GM12874 (cell line): ENCODE results near the gene C11orf58.

Experiments used
- TF ChIP-seq, protein P1 (sequence below): IDR thresholded peaks from 2 replicates; pipeline ENCODE4 v1.5.1; 2011; ENCODE audit warnings: low read depth, mild to moderate bottlenecking, control low read depth, low read length, moderate library complexity; ENCODE audit not compliant: insufficient read depth

Gene C11orf58

DNA sequence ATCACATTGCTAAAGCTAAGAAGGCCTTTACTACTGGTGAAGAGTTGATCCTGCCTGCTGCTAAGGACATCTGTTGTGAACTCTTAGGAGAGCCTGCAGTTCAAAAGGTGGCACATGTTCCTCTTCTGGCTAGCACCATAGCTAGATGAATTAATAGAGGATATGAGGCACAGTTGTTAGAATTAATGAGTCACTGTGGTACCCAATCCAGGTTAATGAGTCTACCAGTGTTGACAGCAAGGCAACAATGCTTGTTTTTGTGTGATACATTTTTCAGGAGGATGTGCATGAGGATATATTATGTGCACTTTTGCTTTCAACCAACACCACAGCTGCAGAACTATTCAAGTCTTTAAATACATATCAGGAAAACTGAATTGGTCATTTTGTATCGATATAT, 12.0 kb downstream of the C11orf58 start:
- TF ChIP-seq, protein P1, sequence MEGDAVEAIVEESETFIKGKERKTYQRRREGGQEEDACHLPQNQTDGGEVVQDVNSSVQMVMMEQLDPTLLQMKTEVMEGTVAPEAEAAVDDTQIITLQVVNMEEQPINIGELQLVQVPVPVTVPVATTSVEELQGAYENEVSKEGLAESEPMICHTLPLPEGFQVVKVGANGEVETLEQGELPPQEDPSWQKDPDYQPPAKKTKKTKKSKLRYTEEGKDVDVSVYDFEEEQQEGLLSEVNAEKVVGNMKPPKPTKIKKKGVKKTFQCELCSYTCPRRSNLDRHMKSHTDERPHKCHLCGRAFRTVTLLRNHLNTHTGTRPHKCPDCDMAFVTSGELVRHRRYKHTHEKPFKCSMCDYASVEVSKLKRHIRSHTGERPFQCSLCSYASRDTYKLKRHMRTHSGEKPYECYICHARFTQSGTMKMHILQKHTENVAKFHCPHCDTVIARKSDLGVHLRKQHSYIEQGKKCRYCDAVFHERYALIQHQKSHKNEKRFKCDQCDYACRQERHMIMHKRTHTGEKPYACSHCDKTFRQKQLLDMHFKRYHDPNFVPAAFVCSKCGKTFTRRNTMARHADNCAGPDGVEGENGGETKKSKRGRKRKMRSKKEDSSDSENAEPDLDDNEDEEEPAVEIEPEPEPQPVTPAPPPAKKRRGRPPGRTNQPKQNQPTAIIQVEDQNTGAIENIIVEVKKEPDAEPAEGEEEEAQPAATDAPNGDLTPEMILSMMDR = no peak

DNA sequence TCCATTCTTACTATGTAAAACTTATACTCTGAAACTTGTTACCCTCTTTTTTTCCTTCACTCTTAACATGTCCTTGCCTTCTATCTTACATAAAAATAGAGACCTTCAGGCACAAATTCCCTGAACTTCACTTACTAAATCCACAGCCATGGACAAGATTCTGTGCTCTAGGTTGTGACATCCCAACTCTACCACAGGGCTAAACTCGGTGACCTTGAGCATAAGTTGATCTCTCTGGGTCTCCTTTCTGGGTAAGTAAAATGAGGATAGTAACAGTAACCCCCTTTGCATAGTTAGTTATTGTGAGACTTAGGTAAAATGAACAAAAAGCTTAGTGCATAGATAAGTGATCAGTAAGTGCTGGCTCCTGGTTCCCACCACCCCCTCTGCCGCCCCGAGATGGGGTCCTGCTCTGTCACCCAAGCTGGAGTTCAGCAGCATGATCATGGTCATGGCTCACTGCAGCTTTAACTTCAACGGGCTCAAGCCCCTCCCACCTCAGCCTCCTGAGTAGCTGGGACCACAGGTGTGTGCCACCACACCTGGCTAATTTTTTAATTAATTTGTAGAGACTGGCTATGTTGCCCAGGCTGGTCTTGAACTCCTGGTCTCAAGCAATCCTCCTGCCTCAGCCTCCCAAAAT, 20.1 kb downstream of the C11orf58 start:
- TF ChIP-seq, protein P1 = no peak

DNA sequence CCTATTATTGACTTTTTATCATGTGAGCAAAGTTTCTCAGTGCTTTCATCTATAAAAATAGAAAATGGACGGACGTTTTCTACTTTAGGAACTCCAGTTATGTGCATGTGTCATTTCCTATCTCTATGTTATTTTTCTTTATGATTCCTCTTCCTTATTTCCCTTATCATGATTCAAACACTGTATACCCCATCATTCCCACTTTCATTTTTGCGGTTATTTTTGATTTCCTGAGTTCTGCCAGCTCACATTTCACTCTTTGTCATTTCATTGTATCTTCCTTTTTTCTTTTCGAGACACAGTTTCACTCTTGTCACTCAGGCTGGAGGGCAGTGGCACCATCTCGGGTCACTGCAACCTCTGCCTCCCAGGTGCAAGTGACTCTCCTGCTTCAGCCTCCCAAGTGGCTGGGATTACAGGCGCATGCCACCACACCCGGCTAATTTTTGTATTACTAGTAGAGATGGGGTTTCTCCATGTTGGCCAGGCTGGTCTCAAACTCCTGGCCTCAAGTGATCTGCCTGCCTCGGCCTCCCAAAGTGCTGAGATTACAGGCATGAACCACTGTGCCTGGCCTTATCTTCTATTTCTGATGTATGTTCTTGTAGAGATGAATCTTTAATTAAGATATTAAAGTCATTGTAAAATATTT, 21.5 kb downstream of the C11orf58 start:
- TF ChIP-seq, protein P1 = no peak

DNA sequence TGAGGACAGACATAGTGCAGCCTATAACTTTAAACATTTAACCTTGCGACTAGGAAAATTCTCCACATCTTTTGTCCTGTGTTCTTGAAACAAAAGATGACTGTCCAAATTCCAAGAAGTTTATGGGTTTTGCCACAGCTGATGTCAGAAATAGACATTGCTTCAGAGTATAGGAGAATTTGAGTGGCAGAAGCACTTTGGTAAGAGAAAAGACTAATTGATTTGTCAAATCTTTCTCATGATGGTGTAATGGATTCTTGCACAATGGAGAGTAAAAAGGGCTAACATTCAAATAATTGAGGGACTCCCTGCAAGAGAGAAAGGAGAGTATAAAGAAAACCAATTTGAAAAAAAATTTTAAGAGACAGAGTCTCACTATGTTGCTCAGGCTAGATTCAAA, 25.3 kb downstream of the C11orf58 start:
- TF ChIP-seq, protein P1 = no peak

DNA sequence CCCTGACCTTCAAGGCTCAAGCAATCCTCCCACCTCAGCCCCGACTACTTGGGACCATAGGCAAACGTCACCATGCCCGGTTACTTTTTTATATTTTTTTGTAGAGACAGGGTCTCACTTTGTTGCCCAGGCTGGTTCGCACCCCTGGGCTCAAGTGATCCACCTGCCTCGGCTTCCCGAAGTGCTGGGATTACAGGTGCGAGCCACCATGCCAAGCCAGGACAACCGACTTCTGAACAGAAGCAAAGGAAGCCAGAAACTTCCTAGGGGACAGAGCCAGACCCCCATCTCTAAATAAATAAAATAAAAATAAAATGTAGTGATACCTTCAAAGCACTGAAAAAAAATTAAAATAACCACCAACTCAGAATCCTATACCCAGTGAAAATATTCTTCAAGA, 26.4 kb downstream of the C11orf58 start:
- TF ChIP-seq, protein P1 = no peak

DNA sequence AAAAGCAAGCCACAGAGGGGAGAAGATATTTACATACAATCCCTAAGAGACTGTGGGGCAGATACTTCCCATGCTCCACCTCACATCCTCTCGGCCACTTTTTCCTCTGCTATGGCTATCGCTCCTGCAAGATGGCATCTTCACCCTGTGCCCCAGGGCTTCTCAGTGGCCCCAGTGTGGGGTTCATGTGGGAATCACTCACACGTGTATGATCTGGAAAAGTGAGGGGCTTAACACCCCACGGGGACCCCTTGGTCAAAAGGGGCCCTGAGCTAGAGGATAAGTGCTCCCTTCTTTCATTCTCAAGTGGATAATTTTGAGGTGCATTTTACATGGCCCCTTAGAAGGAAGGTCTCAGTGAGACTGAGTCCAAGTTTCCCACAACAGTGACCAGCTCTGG, 28.7 kb downstream of the C11orf58 start:
- TF ChIP-seq, protein P1 = no peak

DNA sequence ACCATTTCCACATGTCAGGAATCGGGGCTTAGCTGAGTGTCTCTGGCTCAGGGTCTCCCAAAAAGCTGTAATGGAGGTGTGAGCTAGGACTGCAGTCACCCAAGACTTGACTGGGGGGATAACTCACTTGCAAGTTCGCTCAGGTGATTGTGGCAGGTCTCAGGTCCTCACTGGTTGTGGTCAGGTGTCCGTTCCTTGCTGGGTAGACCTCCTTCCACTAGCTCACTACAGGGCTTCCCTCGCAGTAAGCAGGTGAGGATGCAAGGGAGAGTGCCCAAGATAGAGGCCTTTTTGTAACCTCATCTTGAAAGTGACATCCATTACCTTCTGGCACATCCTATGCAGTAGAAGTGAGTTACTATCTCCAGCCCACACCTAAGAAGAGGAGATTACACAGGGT, 29.5 kb downstream of the C11orf58 start:
- TF ChIP-seq, protein P1 = no peak
